Tibial nerve (tissue), 4 donors: ENCODE measurements around the gene KIAA1614.
"Not testable (repeated sequence)": the region's sequence is repeated elsewhere in the genome, so short reads cannot be mapped to it uniquely, and the experiment has no call there.

Source experiments
- EP300 ChIP-seq, 2 donors: sonication (generic); formaldehyde crosslinking; IDR thresholded peaks; one replicate each; pipeline ENCODE4 v1.6.1; 2017; ENCODE audit warnings: antibody characterized with exemption in 2 of 2, mild to moderate bottlenecking in 1 of 2
- POLR2A ChIP-seq, 2 donors: fragments of 450-650 bp; IDR thresholded peaks; one replicate each; pipeline ENCODE4 v1.6.1; 2017; ENCODE audit warnings: antibody characterized with exemption in 2 of 2, mild to moderate bottlenecking in 2 of 2, moderate library complexity in 2 of 2
- TF ChIP-seq, protein P1 (sequence below), 5 experiments: fragments of 200-600 bp in 3 of 5; fragments of 450-650 bp in 2 of 5; sonication (generic) in 3 of 5; IDR thresholded peaks; one replicate each; pipeline ENCODE4 v1.5.1; 2016 to 2019; ENCODE audit warnings: antibody characterized with exemption in 5 of 5, mild to moderate bottlenecking in 3 of 5, moderate library complexity in 2 of 5

DNA sequence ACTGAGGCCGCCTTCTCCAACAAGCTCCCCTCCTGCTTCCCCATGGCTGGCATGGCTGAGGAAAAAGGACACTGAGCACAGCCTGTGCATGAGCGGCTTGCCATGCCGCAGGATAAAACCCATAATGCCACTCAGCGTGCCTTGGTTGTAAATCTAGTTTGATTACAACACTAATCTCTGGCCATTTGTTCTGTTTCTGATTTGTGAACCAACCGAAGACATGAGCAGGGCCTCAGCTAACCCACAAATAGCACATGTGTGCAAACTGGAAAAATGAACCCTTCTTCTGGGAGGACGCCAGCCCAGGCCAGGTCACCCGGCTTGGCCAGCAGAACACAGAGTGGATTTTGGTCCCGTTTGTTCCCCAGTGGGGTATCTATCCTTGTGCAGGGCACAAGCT lies 56.1 kb downstream of the KIAA1614 start:
- TF ChIP-seq, protein P1, sequence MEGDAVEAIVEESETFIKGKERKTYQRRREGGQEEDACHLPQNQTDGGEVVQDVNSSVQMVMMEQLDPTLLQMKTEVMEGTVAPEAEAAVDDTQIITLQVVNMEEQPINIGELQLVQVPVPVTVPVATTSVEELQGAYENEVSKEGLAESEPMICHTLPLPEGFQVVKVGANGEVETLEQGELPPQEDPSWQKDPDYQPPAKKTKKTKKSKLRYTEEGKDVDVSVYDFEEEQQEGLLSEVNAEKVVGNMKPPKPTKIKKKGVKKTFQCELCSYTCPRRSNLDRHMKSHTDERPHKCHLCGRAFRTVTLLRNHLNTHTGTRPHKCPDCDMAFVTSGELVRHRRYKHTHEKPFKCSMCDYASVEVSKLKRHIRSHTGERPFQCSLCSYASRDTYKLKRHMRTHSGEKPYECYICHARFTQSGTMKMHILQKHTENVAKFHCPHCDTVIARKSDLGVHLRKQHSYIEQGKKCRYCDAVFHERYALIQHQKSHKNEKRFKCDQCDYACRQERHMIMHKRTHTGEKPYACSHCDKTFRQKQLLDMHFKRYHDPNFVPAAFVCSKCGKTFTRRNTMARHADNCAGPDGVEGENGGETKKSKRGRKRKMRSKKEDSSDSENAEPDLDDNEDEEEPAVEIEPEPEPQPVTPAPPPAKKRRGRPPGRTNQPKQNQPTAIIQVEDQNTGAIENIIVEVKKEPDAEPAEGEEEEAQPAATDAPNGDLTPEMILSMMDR (IDR thresholded peaks at IDR 0.05) = not testable (repeated sequence)
- not testable (repeated sequence) for TF ChIP-seq POLR2A, EP300 (IDR thresholded peaks at IDR 0.05)
